Fibroblast of the aortic adventitia (primary cell): ENCODE results near the gene UBE2J2. TPM values are rescaled to one million over a fixed set of nuclear protein-coding genes. Genes with fewer than 3 reads are reported as not detected.

Experiments used
- DNase-seq: peaks from one replicate; pipeline ENCODE4 v3.0.0-alpha.2; 2010; ENCODE audit warnings: low read depth
- H3K4me3 ChIP-seq: 2 replicates; pipeline ENCODE4 v1.5.1; 2011; ENCODE audit warnings: low read depth, mild to moderate bottlenecking, control low read depth, low read length, moderate library complexity
- small RNA-seq: library from RNA; depleted of rRNA; stranded (forward); fragments of <200 nt; gene quantifications from one replicate; pipeline ENCODE3, GENCODE V24; 2012
- total RNA-seq: library from RNA; depleted of rRNA; stranded (reverse); fragments of >200 nt; gene quantifications from 2 replicates; pipeline ENCODE4 v1.2.3, GENCODE V29; 2012; ENCODE audit warnings: low replicate concordance
- TF ChIP-seq, protein P1 (sequence below): IDR thresholded peaks from 2 replicates; pipeline ENCODE4 v1.5.1; 2011; ENCODE audit warnings: mild to moderate bottlenecking, low read length, control low read depth, inconsistent platforms; ENCODE audit not compliant: insufficient read depth

UBE2J2 gene
- total RNA-seq, 1 donor = 35.3 TPM

DNA sequence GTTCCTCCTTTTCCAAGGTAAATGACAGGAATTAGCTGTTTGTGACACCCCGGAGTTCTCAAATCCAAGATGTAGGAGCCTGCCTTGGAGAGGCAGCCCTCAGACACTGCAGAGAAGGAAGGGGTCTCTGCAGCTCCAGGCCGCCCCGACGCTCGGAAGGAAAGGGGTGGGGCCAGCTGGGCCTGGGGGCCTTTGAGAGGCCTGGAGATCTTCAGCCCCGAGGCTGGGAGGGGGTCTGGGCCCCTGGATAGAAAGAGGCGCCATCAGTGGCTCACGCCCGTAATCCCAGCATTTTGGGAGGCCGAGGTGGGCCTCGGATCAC lies 66.1 kb downstream of the UBE2J2 start:
- H3K4me3 ChIP-seq = no peak overlapping the region
- no peak for DNase-seq
- TF ChIP-seq, protein P1, sequence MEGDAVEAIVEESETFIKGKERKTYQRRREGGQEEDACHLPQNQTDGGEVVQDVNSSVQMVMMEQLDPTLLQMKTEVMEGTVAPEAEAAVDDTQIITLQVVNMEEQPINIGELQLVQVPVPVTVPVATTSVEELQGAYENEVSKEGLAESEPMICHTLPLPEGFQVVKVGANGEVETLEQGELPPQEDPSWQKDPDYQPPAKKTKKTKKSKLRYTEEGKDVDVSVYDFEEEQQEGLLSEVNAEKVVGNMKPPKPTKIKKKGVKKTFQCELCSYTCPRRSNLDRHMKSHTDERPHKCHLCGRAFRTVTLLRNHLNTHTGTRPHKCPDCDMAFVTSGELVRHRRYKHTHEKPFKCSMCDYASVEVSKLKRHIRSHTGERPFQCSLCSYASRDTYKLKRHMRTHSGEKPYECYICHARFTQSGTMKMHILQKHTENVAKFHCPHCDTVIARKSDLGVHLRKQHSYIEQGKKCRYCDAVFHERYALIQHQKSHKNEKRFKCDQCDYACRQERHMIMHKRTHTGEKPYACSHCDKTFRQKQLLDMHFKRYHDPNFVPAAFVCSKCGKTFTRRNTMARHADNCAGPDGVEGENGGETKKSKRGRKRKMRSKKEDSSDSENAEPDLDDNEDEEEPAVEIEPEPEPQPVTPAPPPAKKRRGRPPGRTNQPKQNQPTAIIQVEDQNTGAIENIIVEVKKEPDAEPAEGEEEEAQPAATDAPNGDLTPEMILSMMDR = no peak

GRCh38 chr1:1206966-1207531 lies 66.6 kb downstream of the UBE2J2 start:
- no peak overlapping the region for H3K4me3 ChIP-seq
- no peak for DNase-seq
- TF ChIP-seq, protein P1 = no peak

DNA sequence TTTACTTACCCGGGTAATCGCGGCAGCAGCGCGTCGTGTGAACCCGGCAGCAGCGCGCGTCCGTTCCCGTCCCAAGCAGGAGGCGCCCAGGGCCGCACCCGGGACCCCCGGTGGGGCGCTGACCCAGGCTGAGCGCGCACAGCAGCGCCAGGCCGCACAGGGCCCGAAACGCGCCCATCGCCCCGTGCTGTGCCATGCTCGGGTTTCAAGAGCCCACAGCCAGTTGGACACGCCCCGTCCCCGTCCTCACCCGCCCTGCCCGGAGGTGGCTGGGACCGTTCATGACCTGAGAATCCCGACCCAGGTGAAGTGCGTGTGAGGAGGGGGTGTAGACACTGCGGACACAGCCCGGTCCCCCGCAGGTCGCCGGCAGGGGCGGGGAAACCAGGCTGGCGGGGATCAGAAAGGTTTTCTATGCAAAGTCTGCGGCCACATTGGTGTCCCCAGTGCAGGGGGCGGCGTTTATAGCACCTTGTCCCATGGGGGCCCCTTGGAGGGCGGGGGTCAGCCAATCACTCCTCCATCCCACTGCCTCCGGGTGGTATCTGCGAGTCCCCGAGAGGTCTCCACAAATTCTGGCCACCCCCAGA lies 67.2 kb downstream of the UBE2J2 start, which contains the start of gene TNFRSF18:
Gene TNFRSF18 (minus strand): TSS at position 217 of the 590 bp plus-strand sequence. CDS start 21 bp downstream, at position 196.
- DNase-seq = no peak
- TF ChIP-seq, protein P1 = no peak
- no peak within 1 kb of the TSS for H3K4me3 ChIP-seq

- H3K4me3 ChIP-seq = no peak overlapping the region
- TF ChIP-seq, protein P1 = no peak
- no peak for DNase-seq
Observed at GRCh38 chr1:1205769-1206375, 67.8 kb downstream of the UBE2J2 start.

DNA sequence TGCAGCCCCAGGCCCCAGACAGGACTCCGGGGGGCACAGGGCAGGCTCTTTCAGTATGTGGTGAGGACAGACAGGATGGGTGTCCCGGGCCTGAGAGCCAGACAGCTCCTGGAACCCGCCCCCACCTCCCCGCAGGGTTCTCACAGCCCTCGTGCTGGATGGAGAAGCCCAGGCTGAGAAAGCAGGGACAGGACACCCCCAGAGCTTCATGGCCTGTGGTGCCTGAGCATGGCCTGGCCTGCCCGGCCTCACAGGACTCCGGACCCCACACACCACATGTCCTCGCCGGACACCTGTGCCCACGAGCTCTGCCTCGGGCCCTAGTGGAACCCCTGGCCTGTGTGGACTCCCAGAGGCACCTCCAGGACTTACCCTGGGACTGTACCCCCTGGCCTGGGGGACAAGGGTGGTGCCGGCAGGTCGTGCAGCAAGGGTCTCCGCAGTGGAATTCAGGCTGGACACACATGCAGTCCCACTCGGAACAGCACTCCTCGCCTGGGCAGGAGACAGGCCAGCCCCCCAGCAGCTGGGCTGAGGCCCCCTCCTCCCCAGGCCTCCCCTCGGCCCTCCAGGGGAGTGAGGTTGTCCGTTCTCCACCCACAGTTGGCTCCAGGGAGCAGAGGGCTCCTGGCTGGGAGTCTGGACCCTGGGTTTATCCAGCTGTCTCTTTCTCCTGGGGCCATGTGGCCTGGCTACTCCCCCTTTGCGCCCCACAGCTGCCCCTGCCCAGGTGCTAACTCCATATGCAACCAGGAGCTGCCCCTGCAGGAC lies 68.5 kb downstream of the UBE2J2 start:
- no peak overlapping the region for H3K4me3 ChIP-seq
- TF ChIP-seq, protein P1 = no peak
- DNase-seq = no peak

- TF ChIP-seq, protein P1 = no peak
- no peak for DNase-seq
- no peak overlapping the region for H3K4me3 ChIP-seq
Observed at GRCh38 chr1:1204425-1204920, 69.2 kb downstream of the UBE2J2 start.

Small RNA genes lying within 50 kb of the gene (small RNA-seq; reads per million reads assigned to genes)
- not detected for gene MIR6726

Other genes starting within 250 kb of the UBE2J2 start
- not detected in 2 replicates for gene RNF223, start 199.5 kb downstream of the UBE2J2 start, total RNA-seq
- 6.1 and 7.7 TPM in 2 replicates for gene C1orf159, start 157.8 kb downstream of the UBE2J2 start, total RNA-seq
- not detected in 2 replicates for gene TTLL10, start 100.0 kb downstream of the UBE2J2 start, total RNA-seq
- gene TNFRSF18, start 67.3 kb downstream of the UBE2J2 start, total RNA-seq = not detected in 2 replicates
- 0.65 TPM in 1 of 2 replicates, not detected in the other for gene TNFRSF4, start 59.7 kb downstream of the UBE2J2 start, total RNA-seq
- gene SDF4, start 41.9 kb downstream of the UBE2J2 start, total RNA-seq = 91.6 and 126 TPM in 2 replicates
- gene B3GALT6, start 41.6 kb downstream of the UBE2J2 start, total RNA-seq = 24.7 and 37.1 TPM in 2 replicates
- 0.65 and 1.4 TPM in 2 replicates for gene C1QTNF12, start 27.1 kb downstream of the UBE2J2 start, total RNA-seq
- 0.54 and 0.74 TPM in 2 replicates for gene SCNN1D, start 6.6 kb upstream of the UBE2J2 start, total RNA-seq
- gene ACAP3, start 34.1 kb upstream of the UBE2J2 start, total RNA-seq = 43.2 and 106 TPM in 2 replicates
- 21.3 and 25.9 TPM in 2 replicates for gene PUSL1, start 34.7 kb upstream of the UBE2J2 start, total RNA-seq
- 35.0 and 53.1 TPM in 2 replicates for gene INTS11, start 50.8 kb upstream of the UBE2J2 start, total RNA-seq
- gene CPTP, start 50.9 kb upstream of the UBE2J2 start, total RNA-seq = 9.4 and 17.7 TPM in 2 replicates
- gene TAS1R3, start 57.4 kb upstream of the UBE2J2 start, total RNA-seq = 0.09 and 0.57 TPM in 2 replicates
- 31.3 and 89.0 TPM in 2 replicates for gene DVL1, start 75.6 kb upstream of the UBE2J2 start, total RNA-seq
- 367 and 605 TPM in 2 replicates for gene MXRA8, start 84.7 kb upstream of the UBE2J2 start, total RNA-seq
- 71.1 and 82.0 TPM in 2 replicates for gene AURKAIP1, start 101.4 kb upstream of the UBE2J2 start, total RNA-seq
- gene CCNL2, start 125.5 kb upstream of the UBE2J2 start, total RNA-seq = 102 and 133 TPM in 2 replicates
- gene MRPL20, start 133.4 kb upstream of the UBE2J2 start, total RNA-seq = 104 and 123 TPM in 2 replicates
- gene ANKRD65, start 147.4 kb upstream of the UBE2J2 start, total RNA-seq = 1.7 and 2.4 TPM in 2 replicates
- gene VWA1, start 161.8 kb upstream of the UBE2J2 start, total RNA-seq = 1.8 and 2.9 TPM in 2 replicates
- under 0.01 TPM in 1 of 2 replicates, not detected in the other for gene ATAD3C, start 175.8 kb upstream of the UBE2J2 start, total RNA-seq
- 5.2 and 15.7 TPM in 2 replicates for gene ATAD3B, start 197.9 kb upstream of the UBE2J2 start, total RNA-seq
- gene ATAD3A, start 238.3 kb upstream of the UBE2J2 start, total RNA-seq = 28.0 and 35.6 TPM in 2 replicates